Lung microvascular endothelial cell (primary cell): ENCODE results near the gene SH2D4B. TPM values are rescaled to one million over a fixed set of nuclear protein-coding genes. Genes with fewer than 3 reads are reported as not detected.

Source experiments
- DNase-seq, 2 donors: peaks; one replicate each; pipeline versions ENCODE4 v3.0.0 to v3.0.0-alpha.2; 2010; ENCODE audit warnings: low read depth in 2 of 2
- total RNA-seq: library from RNA; depleted of rRNA; stranded (reverse); fragments of >200 nt; gene quantifications from 2 replicates; pipeline ENCODE4 v1.2.1, GENCODE V29; 2014

Gene SH2D4B
- total RNA-seq: under 0.01 TPM in 1 of 2 replicates, not detected in the other

- no peak for DNase-seq
These were observed at the start of gene SH2D4B for GRCh38 chr10:80537736-80538480. SH2D4B (plus strand) TSS chr10:80537902; CDS start chr10:80538332, 430 bp downstream.

- DNase-seq: no peak
These were observed 49.1 kb upstream of the SH2D4B start for GRCh38 chr10:80488539-80489066.

DNA sequence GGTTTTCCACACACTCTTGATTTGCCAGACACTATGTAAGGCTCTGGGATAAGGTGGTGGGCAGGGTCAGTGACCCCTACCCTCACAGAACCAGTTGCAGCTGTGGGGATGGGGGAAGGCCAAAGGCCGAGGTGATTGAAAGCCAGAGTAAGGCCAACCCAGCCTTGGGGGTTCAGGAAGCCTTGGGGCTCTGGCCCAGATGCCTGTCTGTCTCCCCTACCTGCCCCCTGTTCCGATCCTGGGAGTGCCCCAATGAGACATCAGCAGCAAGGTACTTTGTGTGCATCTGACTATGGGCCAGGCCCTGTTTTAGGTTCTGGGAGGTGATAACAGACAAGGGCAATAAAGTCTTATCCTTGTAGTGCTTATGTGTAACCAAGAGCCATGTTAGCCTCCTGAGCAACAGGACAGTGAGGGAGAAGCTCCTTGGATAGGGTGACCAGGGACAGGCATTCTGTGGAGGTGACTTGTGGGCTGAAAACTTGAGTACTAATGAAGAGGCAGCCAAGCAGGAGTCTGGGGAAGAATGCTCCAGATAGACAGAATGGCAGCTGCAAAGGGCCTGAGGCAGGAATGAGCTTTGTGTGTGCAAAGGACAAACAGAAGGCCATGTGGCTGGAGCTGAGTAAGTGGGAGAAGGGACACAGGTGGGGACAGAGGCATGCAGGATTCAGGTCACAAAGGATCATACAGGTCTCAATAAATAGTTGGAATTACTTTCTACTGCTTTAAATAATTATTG, 48.2 kb upstream of the SH2D4B start:
- no peak for DNase-seq

- no peak for DNase-seq
These were observed 46.2 kb upstream of the SH2D4B start for GRCh38 chr10:80491251-80492102.

DNA sequence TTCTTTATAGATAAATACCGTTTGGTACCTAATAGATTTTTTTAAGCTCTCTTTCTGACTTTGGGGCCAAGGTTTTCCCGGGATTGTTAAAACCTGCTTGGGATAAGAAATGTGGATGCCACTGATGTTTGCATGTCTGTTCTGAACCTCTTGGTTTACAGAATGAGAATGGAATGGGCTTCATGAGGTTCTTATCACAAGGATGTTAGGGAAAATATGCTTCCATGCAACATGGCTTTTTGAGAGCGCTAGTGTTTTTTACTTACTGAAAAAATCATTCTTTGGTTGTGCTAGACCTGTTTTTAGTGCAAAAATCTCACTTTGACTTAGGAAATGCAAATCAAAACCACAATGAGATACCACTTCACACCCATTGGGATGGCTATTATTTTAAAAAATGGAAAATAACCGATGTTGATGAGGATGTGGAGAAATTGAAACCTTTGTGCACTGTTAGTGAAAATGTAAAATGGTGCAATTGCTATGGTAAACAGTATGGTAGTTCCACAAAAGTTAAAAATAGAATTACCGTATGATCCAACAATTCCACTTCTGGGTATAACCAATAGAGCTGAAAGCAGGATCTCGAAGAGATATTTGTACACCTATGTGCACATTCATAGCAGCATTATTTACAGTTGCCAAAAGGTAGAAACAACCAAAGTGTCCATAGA, 44.7 kb upstream of the SH2D4B start:
- DNase-seq: no peak

- DNase-seq: peak in 1 of 2 donors; percentile 25
These were observed 44.1 kb upstream of the SH2D4B start for GRCh38 chr10:80493522-80494051.

DNA sequence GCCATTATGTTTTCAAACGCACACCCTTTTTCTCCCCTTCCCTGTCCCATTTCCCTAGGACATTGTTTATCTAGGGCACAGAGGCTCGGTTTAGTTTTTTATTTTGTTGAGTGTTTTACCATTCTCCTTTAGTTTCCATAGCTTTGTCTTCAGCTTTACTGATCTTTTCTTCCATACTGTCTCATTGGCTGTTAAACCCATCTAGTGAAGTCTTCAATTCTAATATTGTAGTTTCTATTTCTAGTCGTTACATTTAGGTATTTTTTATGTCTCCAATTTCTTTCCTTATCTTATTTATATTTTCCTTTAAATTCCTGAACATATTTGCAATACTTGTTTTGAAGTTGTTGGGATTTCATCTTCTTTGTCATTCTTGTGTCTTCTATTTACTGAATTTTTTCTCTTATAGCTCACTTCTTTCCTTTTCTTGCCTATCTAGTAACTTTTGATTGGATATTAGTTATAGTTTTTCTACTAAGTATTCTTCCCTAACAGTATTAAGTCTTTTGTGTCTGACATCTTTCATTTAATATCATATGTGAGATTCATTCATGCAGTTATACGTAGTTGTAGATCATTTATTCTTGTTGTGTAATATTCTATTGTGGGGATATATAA, 41.0 kb upstream of the SH2D4B start:
- no peak for DNase-seq

- DNase-seq: peak; percentile 70 to 97
These were observed 40.3 kb upstream of the SH2D4B start for GRCh38 chr10:80497187-80498077.

DNA sequence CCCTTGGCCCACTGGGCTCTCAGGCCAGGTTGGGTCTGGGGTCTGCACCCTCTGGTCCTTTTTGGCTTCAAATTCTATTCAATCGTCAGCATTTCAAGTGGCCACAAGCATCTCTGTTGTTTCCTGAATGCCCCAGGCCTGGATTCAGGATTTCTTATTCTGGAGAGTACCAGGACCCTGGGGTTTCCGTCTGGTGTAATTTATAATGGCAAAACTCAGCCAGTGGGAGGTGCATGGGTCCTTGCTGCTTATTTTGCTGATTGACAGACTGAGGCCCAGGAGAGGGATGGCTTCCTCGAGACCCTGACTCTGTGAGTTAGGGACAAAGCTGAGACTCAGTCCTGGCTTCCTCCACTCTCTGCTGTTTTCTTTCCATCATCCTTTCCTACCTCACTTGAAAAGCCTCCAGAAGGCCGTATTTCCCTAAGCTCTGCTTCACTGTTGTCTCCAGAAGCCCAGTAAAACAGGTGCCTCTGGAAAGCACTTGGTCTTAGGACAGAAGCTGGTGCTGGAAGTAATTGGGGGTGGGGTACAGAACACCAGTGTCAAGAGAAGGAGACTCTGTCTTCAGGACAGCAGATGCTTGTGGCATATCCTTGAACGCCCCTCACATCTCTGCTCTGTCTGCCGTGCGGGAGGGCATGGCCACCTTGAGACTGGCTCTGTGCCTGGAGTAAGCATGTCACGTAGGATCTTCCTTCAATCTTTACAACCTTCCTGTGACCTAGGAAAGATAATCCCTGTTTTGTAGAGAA, 39.4 kb upstream of the SH2D4B start:
- no peak for DNase-seq

DNA sequence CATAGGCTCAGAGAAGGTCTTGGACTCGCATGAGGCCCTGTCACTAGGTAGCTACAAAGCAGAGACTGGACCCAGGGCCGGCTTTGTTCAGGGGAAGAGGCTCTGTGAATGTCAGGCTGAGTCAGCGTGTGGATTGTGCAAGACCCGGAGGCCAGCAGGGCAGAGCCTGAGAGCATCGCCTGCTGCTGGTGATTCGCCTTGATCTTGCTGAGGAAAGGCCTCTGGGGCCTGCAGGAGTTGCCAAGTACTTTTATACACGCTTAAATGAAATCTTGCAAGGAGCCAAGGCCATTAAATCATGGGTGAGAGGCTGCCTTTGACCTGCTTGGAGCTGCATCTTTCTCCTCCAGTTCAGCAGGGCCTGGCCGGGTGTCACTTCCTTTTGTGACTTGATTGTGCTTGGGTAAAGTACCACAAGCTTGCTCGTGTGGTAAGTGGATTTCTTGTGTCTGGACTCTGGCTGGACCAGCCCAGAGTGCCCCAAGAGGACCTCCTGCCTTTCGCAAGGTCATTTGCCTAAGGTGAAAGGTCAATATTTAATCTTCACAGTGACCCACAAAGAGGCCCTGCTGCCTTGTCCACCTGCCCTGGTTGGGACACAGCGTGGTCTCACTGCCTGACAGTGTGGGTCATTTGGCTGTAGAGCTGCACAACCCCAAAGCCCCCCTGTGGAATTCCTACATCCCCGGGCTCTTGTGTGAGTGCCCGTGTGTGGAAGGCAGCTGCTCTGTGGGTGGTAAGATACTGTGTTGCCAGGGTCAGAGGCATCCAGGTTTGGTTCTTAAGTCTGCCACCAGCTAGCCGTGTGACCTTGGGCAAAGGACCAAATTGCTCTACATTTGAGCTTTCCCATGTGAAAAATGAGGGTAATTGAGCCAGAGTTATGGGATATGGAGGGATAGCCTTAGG, 38.6 kb upstream of the SH2D4B start:
- DNase-seq: peak; percentile 88 to 95

DNA sequence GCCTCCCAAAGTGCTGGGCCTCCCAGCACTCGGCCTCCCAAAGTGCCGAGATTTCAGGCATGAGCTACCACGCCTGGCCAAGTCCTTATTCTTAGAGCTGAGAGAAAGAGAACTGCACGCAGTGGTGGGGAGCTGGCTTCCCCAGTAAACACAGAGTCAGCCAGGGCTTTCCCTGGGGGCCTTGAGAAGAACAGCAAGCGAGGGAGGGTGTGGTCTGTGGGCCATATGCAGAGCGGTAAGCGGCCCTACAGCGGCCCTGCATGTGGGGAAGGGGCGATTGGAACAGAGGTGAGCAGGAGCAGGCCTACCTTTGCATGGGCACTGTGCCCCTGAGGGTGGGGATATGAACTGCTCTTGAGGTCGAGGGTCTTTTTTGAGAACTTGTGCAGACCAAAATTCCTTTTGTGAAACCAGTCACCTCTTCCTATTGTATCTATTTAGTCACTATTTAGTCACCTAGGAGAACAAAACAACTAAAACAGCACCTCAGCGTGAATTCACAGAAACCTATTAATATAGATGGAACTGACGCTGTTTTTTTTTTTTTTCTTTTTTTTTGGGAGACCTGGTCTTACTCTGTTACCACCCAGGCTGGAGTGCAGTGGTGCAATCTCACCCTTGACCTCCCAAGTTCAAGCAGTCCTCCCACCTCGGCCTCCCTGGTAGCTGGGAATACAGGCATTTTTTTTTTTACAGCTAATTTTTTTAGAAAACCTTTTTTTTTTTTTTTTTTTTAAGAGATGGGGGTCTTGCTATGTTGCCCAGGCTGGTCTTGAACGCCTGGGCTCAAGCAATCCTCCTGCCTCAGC, 36.9 kb upstream of the SH2D4B start:
- peak; percentile 55 to 59 for DNase-seq

DNA sequence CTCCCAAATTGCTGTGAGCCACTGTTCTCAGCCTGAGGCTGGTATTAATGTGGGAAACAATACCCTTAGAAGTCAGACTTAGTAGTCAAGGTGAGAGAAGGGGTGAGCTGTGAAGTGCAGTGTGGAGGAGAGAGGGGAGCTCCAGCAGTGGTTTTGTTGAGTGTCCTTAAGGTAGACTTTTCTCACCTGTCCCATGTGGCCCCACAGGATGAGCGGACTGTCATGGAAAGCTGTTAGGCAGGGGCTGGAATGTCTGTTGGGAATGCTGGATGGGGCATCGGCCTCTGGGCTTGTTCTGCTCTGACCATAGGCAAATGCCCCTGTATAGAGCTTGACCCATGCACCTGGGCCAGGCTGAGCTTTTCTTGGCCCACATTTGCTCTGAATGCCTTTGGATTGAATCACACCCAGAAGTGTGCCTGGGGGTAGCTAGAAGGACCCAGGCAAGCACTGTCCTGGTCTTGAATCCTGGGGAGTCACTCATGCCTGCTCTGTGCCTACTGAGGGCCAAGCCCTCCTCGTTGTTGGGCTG, 36.3 kb upstream of the SH2D4B start:
- no peak for DNase-seq

- DNase-seq: peak in 1 of 2 donors; percentile 32
These were observed 35.7 kb upstream of the SH2D4B start for GRCh38 chr10:80501913-80502521.

DNA sequence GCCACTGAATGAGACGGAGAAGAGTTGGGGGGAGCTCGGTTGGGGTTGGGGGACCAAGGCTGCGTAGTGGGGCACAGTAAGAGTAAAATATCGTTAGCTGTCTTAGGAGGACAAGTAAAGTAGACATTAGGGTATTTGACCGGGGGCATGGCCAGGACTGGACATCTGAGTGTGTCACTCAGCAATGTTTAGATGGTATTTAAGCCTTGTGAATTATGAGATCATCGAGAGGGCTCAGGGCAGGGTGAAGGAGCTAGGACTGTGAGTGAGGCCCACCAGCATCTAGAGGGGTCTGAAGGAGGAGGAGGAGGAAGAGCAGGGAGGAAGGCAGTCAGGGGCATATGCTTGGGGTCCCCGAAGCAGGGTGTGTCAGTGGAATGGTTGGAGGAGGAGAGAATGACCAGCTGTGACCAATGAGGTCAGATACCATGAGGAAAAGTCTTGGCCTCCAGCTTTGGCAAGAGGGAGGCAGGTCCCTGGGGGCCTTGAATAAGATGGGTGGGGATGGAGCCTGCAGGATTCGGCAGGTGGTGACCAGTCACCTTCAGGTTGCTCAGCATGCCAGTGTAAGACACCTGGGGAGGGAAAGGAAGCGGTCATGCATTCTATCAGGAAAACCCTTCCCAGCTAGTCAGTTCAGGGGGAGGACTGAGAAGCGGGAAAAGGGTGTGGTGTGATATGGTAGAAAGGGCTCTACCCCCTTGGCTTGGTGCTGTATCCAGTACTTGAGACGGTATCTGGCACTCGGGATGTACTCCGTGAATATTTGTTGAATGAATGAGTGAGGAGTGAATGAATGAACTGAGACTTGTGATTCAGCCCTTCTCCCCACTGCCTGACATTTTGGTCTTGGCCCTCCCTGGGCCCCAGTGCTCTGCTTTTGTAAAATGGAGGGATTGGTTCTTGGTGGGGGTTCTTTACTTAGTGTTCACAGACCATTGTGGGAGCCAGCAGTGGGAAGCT, 34.8 kb upstream of the SH2D4B start:
- DNase-seq: peak in 1 of 2 donors; percentile 37
